ENCODE data around the gene CRYL1. TPM values are rescaled to one million over a fixed set of nuclear protein-coding genes. Genes with fewer than 3 reads are reported as not detected.

The CRYL1 gene
- total and polyA plus RNA-seq, 9 of the 15 experiments (the other 6 are each of a cell fraction or from before 2014, with no cell fraction given) = 1.0 to 6.9 (median 2.4) TPM

- TF ChIP-seq CHAMP1 (IDR thresholded peaks at IDR 0.05) (no peak), NFE2 (IDR thresholded peaks at IDR 0.05; ENCODE audit: low read depth) (no peak), ZNF274 (IDR thresholded peaks at IDR 0.05; ENCODE audit: borderline replicate concordance, low read depth, low read length) (no peak), SP1 (CRISPR knock-in tag; IDR thresholded peaks at IDR 0.05) (no peak), YBX1 (IDR thresholded peaks at IDR 0.05) (no peak), POLR3A (IDR thresholded peaks at IDR 0.05; ENCODE audit: borderline replicate concordance, extremely low read depth, insufficient read depth, insufficient read length) (no peak), HDAC2 (IDR thresholded peaks at IDR 0.05) (no peak), UBTF (IDR thresholded peaks at IDR 0.05; ENCODE audit: borderline replicate concordance in 1 of 2, low read depth in 2 of 2, low read length in 2 of 2) (0 out of 4 replicates have a peak, but pooled peaks of 1 of the 2 experiments have one; percentile 70), TEAD2 (tag; IDR thresholded peaks at IDR 0.05) (0 out of 2 replicates have a peak, but pooled peaks have one; percentile 35), SMARCB1 (IDR thresholded peaks at IDR 0.05; ENCODE audit: insufficient read length, low read depth) (no peak), ZNF280B (CRISPR knock-in tag; IDR thresholded peaks at IDR 0.05) (no peak), ZNF41 (CRISPR knock-in tag; conservative IDR thresholded peaks at IDR 0.05) (no peak), ZBTB1 (CRISPR knock-in tag; IDR thresholded peaks at IDR 0.05; ENCODE audit: borderline replicate concordance, low read depth) (no peak), GATAD2B (IDR thresholded peaks at IDR 0.05; ENCODE audit: borderline replicate concordance) (peak; percentile 36; the same call in 1 of the 2 replicates), ZKSCAN8 (CRISPR knock-in tag; IDR thresholded peaks at IDR 0.05) (no peak), POLR2A (conservative IDR thresholded peaks at IDR 0.05) (peak; percentile 67), ETS2 (tag; IDR thresholded peaks at IDR 0.05; ENCODE audit: borderline replicate concordance, poor library complexity, severe bottlenecking) (no peak), ERF (CRISPR knock-in tag; IDR thresholded peaks at IDR 0.05) (no peak), MEF2A (IDR thresholded peaks at IDR 0.05; ENCODE audit: control insufficient read depth, low read depth, low read length) (no peak), MTA1 (IDR thresholded peaks at IDR 0.05; ENCODE audit: borderline replicate concordance) (0 out of 2 replicates have a peak, but pooled peaks have one; percentile 72)
These were observed at the start of gene CRYL1 (continued) for GRCh38 chr13:20525601-20526544.

Data from K562 (cell line).